Naive thymus-derived CD8-positive, alpha-beta T cell (primary cell): Measurements from ENCODE around the gene KRT35. TPM values are rescaled to one million over a fixed set of nuclear protein-coding genes. Genes with fewer than 3 reads are reported as not detected.

Experiments used
- ATAC-seq, 2 donors: fragments of 150-1000 bp; cut with Tn5 transposase in 1 of 2; sonication (Bioruptor Pico), chemical (Tn5 transposase) in 1 of 2; 1 replicate in 1 of 2; 2 replicates in 1 of 2; pipeline ENCODE4 v1.10.0; 2021; ENCODE audit warnings: mild to moderate bottlenecking in 2 of 2, moderate library complexity in 2 of 2
- POLR2A ChIA-PET: fragments of 350-600 bp; sonication (Branson Sonifier 250); formaldehyde crosslinking; loops from one replicate; lab custom pipeline; 2021; ENCODE audit warnings: antibody characterized with exemption; lab: Charles Lee
- DNase-seq, 10 donors: peaks; one replicate each; pipeline versions ENCODE4 v3.0.0 to v3.0.0-alpha.2; 2020 to 2022
- H3K27ac Mint-ChIP-seq, 10 donors: one replicate each; pipeline ENCODE4 v1.8.0; 2020 to 2022; ENCODE audit warnings: mild to moderate bottlenecking in 10 of 10, mixed read lengths in 10 of 10, moderate library complexity in 4 of 10, inconsistent platforms in 1 of 10
- H3K27me3 Mint-ChIP-seq, 5 donors: one replicate each; pipeline ENCODE4 v1.8.0; 2021 to 2022; ENCODE audit warnings: mixed read lengths in 5 of 5
- H3K36me3 Mint-ChIP-seq, 3 donors: one replicate each; pipeline ENCODE4 v1.8.0; 2020 to 2022; ENCODE audit warnings: mixed read lengths in 3 of 3, mild to moderate bottlenecking in 2 of 3, inconsistent platforms in 1 of 3
- H3K4me1 Mint-ChIP-seq, 4 donors: one replicate each; pipeline ENCODE4 v1.8.0; 2021 to 2022; ENCODE audit warnings: mixed read lengths in 4 of 4
- H3K4me3 Mint-ChIP-seq, 10 donors: one replicate each; pipeline ENCODE4 v1.8.0; 2020 to 2022; ENCODE audit warnings: mild to moderate bottlenecking in 10 of 10, mixed read lengths in 10 of 10, moderate library complexity in 6 of 10, inconsistent platforms in 1 of 10
- H3K9me3 Mint-ChIP-seq, 9 donors: one replicate each; pipeline ENCODE4 v1.8.0; 2020 to 2022; ENCODE audit warnings: mixed read lengths in 9 of 9, mild to moderate bottlenecking in 3 of 9, inconsistent platforms in 1 of 9, moderate library complexity in 1 of 9
- polyA plus RNA-seq, 3 donors: library from polyadenylated mRNA; unstranded; fragments of 300-500 nt; fragmentation: Illumina TruSeq; gene quantifications; one replicate each; pipeline ENCODE4 v1.2.3, GENCODE V29; 2021
- total RNA-seq, 8 experiments: library from RNA in 2 of 8; stranded (reverse) in 2 of 8; gene quantifications; one replicate each; pipeline ENCODE4 v1.2.3 and lab custom pipeline; 2021 to 2026

KRT35 gene
- total RNA-seq, result not detected
- not detected for polyA plus RNA-seq
- 0 reads per million in 6 experiments for total RNA-seq (lab: John Stamatoyannopoulos, UW)

GRCh38 chr17:41481036-41481435 is at the start of gene KRT35:
Gene KRT35 (minus strand): TSS chr17:41481151. CDS start chr17:41481097, 54 bp downstream.
- Mint-ChIP-seq H3K27ac (peak within 1 kb of the TSS in 1 of 10 donors; percentile 75), H3K27me3 (peaks cover 0 to 3% (median 0%) of the 10 kb centered on the region in 5 donors), H3K9me3 (no peaks in the 10 kb centered on the region), H3K36me3 (no peaks in the 10 kb centered on the region), H3K4me3 (no peak within 1 kb of the TSS), H3K4me1 (peaks cover 0 to 2% (median 0%) of the 10 kb centered on the region in 4 donors)
- POLR2A ChIA-PET, result no interaction called here
- DNase-seq (no peak), ATAC-seq (no peak)

GRCh38 chr17:41530062-41531048 is 49.4 kb upstream of the KRT35 start:
- peaks cover 0 to 3% (median 0%) of the 10 kb centered on the region in 9 donors for H3K9me3 Mint-ChIP-seq
- no peak overlapping the region for H3K4me3 Mint-ChIP-seq
- H3K4me1 Mint-ChIP-seq, result peaks cover 5 to 27% (median 19%) of the 10 kb centered on the region in 4 donors
- peak overlapping the region in 1 of 10 donors; percentile 25 for H3K27ac Mint-ChIP-seq
- ATAC-seq (no peak), DNase-seq (no peak)
- H3K36me3 Mint-ChIP-seq, result peaks cover 0 to 4% (median 0%) of the 10 kb centered on the region in 3 donors
- POLR2A ChIA-PET, result interaction anchor here (1.0 kb wide), 1 partner anchor 16 kb away, joined by 3 read pairs; no protein-coding TSS in a partner anchor
- peaks cover 34 to 81% (median 52%) of the 10 kb centered on the region in 5 donors for H3K27me3 Mint-ChIP-seq

GRCh38 chr17:41529491-41529915 is 48.6 kb upstream of the KRT35 start:
- peak overlapping the region in 7 of 10 donors; percentile 25 to 77 (median 59) for H3K4me3 Mint-ChIP-seq
- POLR2A ChIA-PET, result interaction anchor here (1.0 kb wide), 1 partner anchor 15 kb away, joined by 3 read pairs; no protein-coding TSS in a partner anchor
- H3K36me3 Mint-ChIP-seq, result peaks cover 0 to 4% (median 0%) of the 10 kb centered on the region in 3 donors
- H3K27ac Mint-ChIP-seq, result peak overlapping the region in 1 of 10 donors; percentile 25
- ATAC-seq, result no peak
- peaks cover 34 to 77% (median 49%) of the 10 kb centered on the region in 5 donors for H3K27me3 Mint-ChIP-seq
- H3K4me1 Mint-ChIP-seq, result peaks cover 4 to 27% (median 19%) of the 10 kb centered on the region in 4 donors
- H3K9me3 Mint-ChIP-seq, result peaks cover 0 to 3% (median 0%) of the 10 kb centered on the region in 9 donors
- DNase-seq, result no peak

- Mint-ChIP-seq H3K9me3 (peaks cover 0 to 3% (median 0%) of the 10 kb centered on the region in 9 donors), H3K27ac (peak overlapping the region in 2 of 10 donors; percentile 25 to 67)
- no peak for ATAC-seq
Observed at GRCh38 chr17:41528959-41529353, 48.0 kb upstream of the KRT35 start.

GRCh38 chr17:41527063-41528023 is 46.4 kb upstream of the KRT35 start:
- Mint-ChIP-seq H3K4me1 (peaks cover 4 to 27% (median 19%) of the 10 kb centered on the region in 4 donors), H3K9me3 (peaks cover 0 to 3% (median 0%) of the 10 kb centered on the region in 9 donors), H3K27me3 (peaks cover 30 to 62% (median 40%) of the 10 kb centered on the region in 5 donors), H3K36me3 (peaks cover 0 to 1% (median 0%) of the 10 kb centered on the region in 3 donors), H3K4me3 (peak overlapping the region in 9 of 10 donors; percentile 36 to 77 (median 61)), H3K27ac (no peak overlapping the region)
- DNase-seq (peak in 3 of 10 donors; percentile 10 to 15 (median 13)), ATAC-seq (peak; percentile 58 to 87)
- POLR2A ChIA-PET, result interaction anchor here (0.6 to 0.7 kb wide), 2 partner anchors 25 to 999 kb away, joined by 3 read pairs; no protein-coding TSS in a partner anchor

More at GRCh38 chr17:41528959-41529353, 48.0 kb upstream of the KRT35 start:
- Mint-ChIP-seq H3K4me1 (peaks cover 4 to 27% (median 19%) of the 10 kb centered on the region in 4 donors), H3K4me3 (peak overlapping the region; percentile 38 to 77 (median 61)), H3K27me3 (peaks cover 34 to 77% (median 49%) of the 10 kb centered on the region in 5 donors), H3K36me3 (peaks cover 0 to 4% (median 0%) of the 10 kb centered on the region in 3 donors)
- POLR2A ChIA-PET, result no interaction called here
- no peak for DNase-seq

- DNase-seq (no peak), ATAC-seq (no peak)
- no peaks in the 10 kb centered on the region for H3K36me3 Mint-ChIP-seq
- POLR2A ChIA-PET, result no interaction called here
- peaks cover 0 to 3% (median 0%) of the 10 kb centered on the region in 9 donors for H3K9me3 Mint-ChIP-seq
- H3K27me3 Mint-ChIP-seq, result peaks cover 19 to 38% (median 21%) of the 10 kb centered on the region in 5 donors
- H3K4me3 Mint-ChIP-seq, result no peak overlapping the region
- H3K27ac Mint-ChIP-seq, result no peak overlapping the region
- peaks cover 4 to 22% (median 16%) of the 10 kb centered on the region in 4 donors for H3K4me1 Mint-ChIP-seq
Observed at GRCh38 chr17:41524261-41524660, 43.3 kb upstream of the KRT35 start.

GRCh38 chr17:41523787-41524186 is 42.8 kb upstream of the KRT35 start:
- Mint-ChIP-seq H3K27ac (peak overlapping the region in 1 of 10 donors; percentile 30), H3K27me3 (peaks cover 14 to 33% (median 16%) of the 10 kb centered on the region in 5 donors), H3K9me3 (peaks cover 0 to under 1% (median 0%) of the 10 kb centered on the region in 9 donors)

GRCh38 chr17:41523225-41523593 is 42.3 kb upstream of the KRT35 start:
- peaks cover 2 to 12% (median 7%) of the 10 kb centered on the region in 4 donors for H3K4me1 Mint-ChIP-seq

More at GRCh38 chr17:41523787-41524186, 42.8 kb upstream of the KRT35 start:
- POLR2A ChIA-PET, result no interaction called here
- no peak for DNase-seq
- no peak for ATAC-seq
- Mint-ChIP-seq H3K4me1 (peaks cover 4 to 18% (median 12%) of the 10 kb centered on the region in 4 donors), H3K4me3 (no peak overlapping the region), H3K36me3 (no peaks in the 10 kb centered on the region)

GRCh38 chr17:41522301-41523224 is 41.6 kb upstream of the KRT35 start:
- POLR2A ChIA-PET, result no interaction called here
- no peaks in the 10 kb centered on the region for H3K36me3 Mint-ChIP-seq
- no peaks in the 10 kb centered on the region for H3K9me3 Mint-ChIP-seq
- H3K27me3 Mint-ChIP-seq, result peaks cover 8 to 22% (median 10%) of the 10 kb centered on the region in 5 donors
- no peak for ATAC-seq
- no peak for DNase-seq
- no peak overlapping the region for H3K27ac Mint-ChIP-seq
- H3K4me1 Mint-ChIP-seq, result peaks cover 2 to 7% (median 5%) of the 10 kb centered on the region in 4 donors
- H3K4me3 Mint-ChIP-seq, result no peak overlapping the region

More at GRCh38 chr17:41523225-41523593, 42.3 kb upstream of the KRT35 start:
- Mint-ChIP-seq H3K27me3 (peaks cover 9 to 27% (median 13%) of the 10 kb centered on the region in 5 donors), H3K9me3 (no peaks in the 10 kb centered on the region), H3K27ac (no peak overlapping the region), H3K4me3 (no peak overlapping the region), H3K36me3 (no peaks in the 10 kb centered on the region)
- no peak for DNase-seq
- no peak for ATAC-seq
- POLR2A ChIA-PET, result no interaction called here

- Mint-ChIP-seq H3K4me3 (no peak overlapping the region), H3K9me3 (no peaks in the 10 kb centered on the region), H3K4me1 (no peaks in the 10 kb centered on the region), H3K27me3 (peaks cover 0 to 14% (median 2%) of the 10 kb centered on the region in 5 donors), H3K36me3 (no peaks in the 10 kb centered on the region), H3K27ac (no peak overlapping the region)
- ATAC-seq (no peak), DNase-seq (no peak)
- POLR2A ChIA-PET, result no interaction called here
Observed at GRCh38 chr17:41521574-41522261, 40.8 kb upstream of the KRT35 start.
